ENCODE measurements around the gene FLCN.

Gene FLCN

DNA sequence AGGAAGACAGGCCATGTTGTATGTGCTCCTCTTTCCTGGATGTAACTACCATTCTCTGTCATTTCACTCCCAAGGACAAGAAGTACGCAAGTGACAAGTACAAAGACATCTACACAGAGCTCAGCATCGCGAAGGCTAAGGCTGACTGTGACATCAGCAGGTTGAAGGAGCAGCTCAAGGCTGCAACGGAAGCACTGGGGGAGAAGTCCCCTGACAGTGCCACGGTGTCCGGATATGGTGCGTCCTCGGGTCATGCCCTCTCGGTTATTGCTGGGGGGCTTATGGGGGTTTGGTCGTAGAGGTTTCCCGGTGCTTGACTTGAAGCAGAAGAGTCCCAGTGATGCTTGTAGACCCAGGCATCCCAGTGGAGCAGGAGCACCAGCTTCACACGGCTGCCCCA is 59.8 kb downstream of the FLCN start:
- Histone ChIP-seq H3K27me3 (ENCODE audit: insufficient read depth, insufficient read length) (no peaks in the 10 kb centered on the region), H3K4me3 (ENCODE audit: insufficient read length, low read depth) (no peak overlapping the region), H3K36me3 (ENCODE audit: insufficient read depth, insufficient read length, low read length) (peaks cover 89% of the 10 kb centered on the region), H3K9ac (ENCODE audit: insufficient read length, low read depth) (no peak overlapping the region), H3K9me3 (ENCODE audit: insufficient read depth, low read length) (no peaks in the 10 kb centered on the region), H3K4me1 (ENCODE audit: insufficient read depth, insufficient read length) (peaks cover 8% of the 10 kb centered on the region)
- DNase-seq (ENCODE audit: low read depth, low spot score), result no peak
- TF ChIP-seq ZNF274 (IDR thresholded peaks at IDR 0.05; ENCODE audit: low read depth, low read length), result no peak
- TF ChIP-seq YY1 (IDR thresholded peaks at IDR 0.05; ENCODE audit: insufficient read depth, insufficient read length), result no peak
- no peak for TF ChIP-seq SUZ12 (IDR thresholded peaks at IDR 0.05; ENCODE audit: extremely low read depth, insufficient read depth, insufficient read length)

DNA sequence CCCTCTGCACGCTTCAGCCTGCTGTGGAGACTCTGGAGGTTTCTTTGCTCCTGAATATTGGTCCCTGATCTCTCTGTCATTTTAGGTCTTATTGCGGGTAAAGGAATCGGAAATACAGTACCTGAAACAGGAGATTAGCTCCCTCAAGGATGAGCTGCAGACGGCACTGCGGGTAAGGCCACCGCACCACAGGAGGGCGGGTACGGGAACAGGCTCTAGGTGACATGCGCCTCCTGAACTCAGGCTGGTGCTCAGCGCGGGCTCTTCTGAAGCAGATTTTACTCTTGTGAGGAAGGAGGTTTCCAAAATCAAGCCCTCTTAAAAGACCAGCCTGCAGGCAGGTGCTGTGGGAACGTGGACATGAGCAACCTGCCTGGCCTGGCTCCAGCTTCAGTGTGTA is 60.6 kb downstream of the FLCN start:
- DNase-seq (ENCODE audit: low read depth, low spot score), result no peak
- Histone ChIP-seq H3K4me3 (ENCODE audit: insufficient read length, low read depth) (no peak overlapping the region), H3K27me3 (ENCODE audit: insufficient read depth, insufficient read length) (no peaks in the 10 kb centered on the region), H3K9me3 (ENCODE audit: insufficient read depth, low read length) (no peaks in the 10 kb centered on the region), H3K9ac (ENCODE audit: insufficient read length, low read depth) (no peak overlapping the region), H3K36me3 (ENCODE audit: insufficient read depth, insufficient read length, low read length) (peaks cover 84% of the 10 kb centered on the region), H3K4me1 (ENCODE audit: insufficient read depth, insufficient read length) (peaks cover 8% of the 10 kb centered on the region)
- TF ChIP-seq SUZ12 (IDR thresholded peaks at IDR 0.05; ENCODE audit: extremely low read depth, insufficient read depth, insufficient read length), result no peak
- no peak for TF ChIP-seq ZNF274 (IDR thresholded peaks at IDR 0.05; ENCODE audit: low read depth, low read length)
- TF ChIP-seq YY1 (IDR thresholded peaks at IDR 0.05; ENCODE audit: insufficient read depth, insufficient read length), result no peak

DNA sequence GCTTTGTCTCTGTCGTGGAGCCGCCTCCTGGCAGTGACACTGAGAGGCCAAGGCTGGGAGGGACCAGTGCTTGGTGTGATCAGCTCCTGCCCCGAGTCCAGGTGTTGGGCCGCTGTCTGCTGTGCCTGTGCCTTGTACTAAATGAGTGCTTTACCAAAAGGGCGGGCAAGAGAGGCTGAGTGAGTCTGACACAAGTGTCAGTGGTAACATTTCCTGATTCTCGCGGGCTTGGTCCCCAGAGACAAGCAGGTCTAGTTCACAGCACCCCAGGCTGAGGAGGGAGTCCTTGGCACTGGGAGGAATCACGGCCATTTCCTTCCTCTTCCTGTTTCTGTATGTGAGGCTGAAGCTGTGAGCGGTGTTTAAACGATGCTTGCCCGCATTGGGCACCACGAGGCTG is 61.1 kb downstream of the FLCN start:
- no peak for TF ChIP-seq SUZ12 (IDR thresholded peaks at IDR 0.05; ENCODE audit: extremely low read depth, insufficient read depth, insufficient read length)
- TF ChIP-seq YY1 (IDR thresholded peaks at IDR 0.05; ENCODE audit: insufficient read depth, insufficient read length), result no peak
- no peak for TF ChIP-seq ZNF274 (IDR thresholded peaks at IDR 0.05; ENCODE audit: low read depth, low read length)
- no peak overlapping the region for H3K9ac ChIP-seq (ENCODE audit: insufficient read length, low read depth)
- H3K36me3 ChIP-seq (ENCODE audit: insufficient read depth, insufficient read length, low read length), result peaks cover 83% of the 10 kb centered on the region

DNA sequence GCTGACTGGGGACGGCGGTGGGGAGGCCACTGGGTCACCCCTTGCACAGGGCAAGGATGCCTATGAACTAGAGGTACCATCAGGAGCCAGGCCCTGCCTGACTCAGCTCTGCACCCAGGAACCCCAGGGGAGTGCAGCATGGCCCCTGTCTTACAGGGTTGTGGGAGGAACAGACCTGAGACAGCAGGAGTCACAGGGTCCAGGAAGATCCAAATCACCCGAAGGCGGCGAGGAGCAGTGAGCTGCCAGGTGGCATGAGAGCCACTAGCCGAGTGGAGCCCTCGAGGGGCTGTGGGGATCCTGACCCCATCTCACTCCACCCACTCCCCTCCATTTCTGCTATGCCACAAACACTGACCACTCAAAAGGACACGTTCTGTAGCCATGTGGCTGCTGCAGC is 61.6 kb downstream of the FLCN start:
- Histone ChIP-seq H3K27me3 (ENCODE audit: insufficient read depth, insufficient read length) (no peaks in the 10 kb centered on the region), H3K4me3 (ENCODE audit: insufficient read length, low read depth) (no peak overlapping the region), H3K9ac (ENCODE audit: insufficient read length, low read depth) (no peak overlapping the region), H3K36me3 (ENCODE audit: insufficient read depth, insufficient read length, low read length) (peaks cover 80% of the 10 kb centered on the region), H3K4me1 (ENCODE audit: insufficient read depth, insufficient read length) (peaks cover 10% of the 10 kb centered on the region), H3K9me3 (ENCODE audit: insufficient read depth, low read length) (no peaks in the 10 kb centered on the region)
- DNase-seq (ENCODE audit: low read depth, low spot score), result no peak
- TF ChIP-seq YY1 (IDR thresholded peaks at IDR 0.05; ENCODE audit: insufficient read depth, insufficient read length) (no peak), SUZ12 (IDR thresholded peaks at IDR 0.05; ENCODE audit: extremely low read depth, insufficient read depth, insufficient read length) (no peak), ZNF274 (IDR thresholded peaks at IDR 0.05; ENCODE audit: low read depth, low read length) (no peak)

More for the DNA sequence above, 61.1 kb downstream of the FLCN start:
- peaks cover 10% of the 10 kb centered on the region for H3K4me1 ChIP-seq (ENCODE audit: insufficient read depth, insufficient read length)
- H3K9me3 ChIP-seq (ENCODE audit: insufficient read depth, low read length), result no peaks in the 10 kb centered on the region
- no peak overlapping the region for H3K4me3 ChIP-seq (ENCODE audit: insufficient read length, low read depth)
- H3K27me3 ChIP-seq (ENCODE audit: insufficient read depth, insufficient read length), result no peaks in the 10 kb centered on the region
- no peak for DNase-seq (ENCODE audit: low read depth, low spot score)

DNA sequence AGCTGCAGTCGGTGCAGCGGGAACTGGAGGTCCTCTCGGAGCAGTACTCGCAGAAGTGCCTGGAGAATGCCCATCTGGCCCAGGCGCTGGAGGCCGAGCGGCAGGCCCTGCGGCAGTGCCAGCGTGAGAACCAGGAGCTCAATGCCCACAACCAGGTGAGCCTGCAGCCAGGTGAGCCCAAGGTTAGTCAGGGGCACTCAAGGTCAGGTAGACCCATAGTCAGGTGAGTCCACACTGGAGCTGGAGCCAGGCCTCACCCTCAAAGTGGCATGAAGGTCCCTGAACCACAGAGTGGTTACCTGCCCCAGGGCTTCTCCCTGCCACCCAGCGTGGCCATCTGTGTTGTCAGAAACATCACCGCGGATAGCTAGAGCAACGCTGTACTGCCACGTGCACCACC is 63.0 kb downstream of the FLCN start:
- Histone ChIP-seq H3K36me3 (ENCODE audit: insufficient read depth, insufficient read length, low read length) (peaks cover 76% of the 10 kb centered on the region), H3K4me3 (ENCODE audit: insufficient read length, low read depth) (no peak overlapping the region), H3K9ac (ENCODE audit: insufficient read length, low read depth) (no peak overlapping the region), H3K4me1 (ENCODE audit: insufficient read depth, insufficient read length) (peaks cover 10% of the 10 kb centered on the region), H3K27me3 (ENCODE audit: insufficient read depth, insufficient read length) (no peaks in the 10 kb centered on the region), H3K9me3 (ENCODE audit: insufficient read depth, low read length) (no peaks in the 10 kb centered on the region)
- TF ChIP-seq YY1 (IDR thresholded peaks at IDR 0.05; ENCODE audit: insufficient read depth, insufficient read length) (no peak), SUZ12 (IDR thresholded peaks at IDR 0.05; ENCODE audit: extremely low read depth, insufficient read depth, insufficient read length) (no peak), ZNF274 (IDR thresholded peaks at IDR 0.05; ENCODE audit: low read depth, low read length) (no peak)
- DNase-seq (ENCODE audit: low read depth, low spot score), result no peak

DNA sequence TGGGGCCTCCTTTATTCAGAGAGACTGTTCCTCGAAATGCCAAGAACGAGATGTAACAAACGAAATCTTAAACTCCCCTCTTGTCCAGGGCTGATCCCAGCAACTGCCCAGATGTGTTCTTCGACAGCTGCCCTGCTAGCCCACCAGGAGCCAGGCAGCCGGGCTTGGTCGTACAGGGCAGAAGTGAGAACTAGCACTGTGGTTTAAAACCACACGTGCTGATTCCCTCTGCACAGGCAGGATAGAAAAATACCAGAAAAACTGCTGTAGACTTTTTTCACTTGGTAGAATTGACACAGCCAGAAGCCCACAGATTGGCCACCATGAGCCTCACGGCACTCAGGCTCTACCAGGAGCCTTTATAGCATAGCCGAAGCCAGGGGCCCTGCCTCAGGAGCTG is 64.0 kb downstream of the FLCN start:
- H3K9ac ChIP-seq (ENCODE audit: insufficient read length, low read depth), result no peak overlapping the region
- no peak overlapping the region for H3K4me3 ChIP-seq (ENCODE audit: insufficient read length, low read depth)
- peaks cover 77% of the 10 kb centered on the region for H3K36me3 ChIP-seq (ENCODE audit: insufficient read depth, insufficient read length, low read length)
- no peak for TF ChIP-seq SUZ12 (IDR thresholded peaks at IDR 0.05; ENCODE audit: extremely low read depth, insufficient read depth, insufficient read length)
- TF ChIP-seq ZNF274 (IDR thresholded peaks at IDR 0.05; ENCODE audit: low read depth, low read length), result no peak
- TF ChIP-seq YY1 (IDR thresholded peaks at IDR 0.05; ENCODE audit: insufficient read depth, insufficient read length), result no peak
- DNase-seq (ENCODE audit: low read depth, low spot score), result no peak
- no peaks in the 10 kb centered on the region for H3K27me3 ChIP-seq (ENCODE audit: insufficient read depth, insufficient read length)
- H3K9me3 ChIP-seq (ENCODE audit: insufficient read depth, low read length), result no peaks in the 10 kb centered on the region
- peaks cover 10% of the 10 kb centered on the region for H3K4me1 ChIP-seq (ENCODE audit: insufficient read depth, insufficient read length)

DNA sequence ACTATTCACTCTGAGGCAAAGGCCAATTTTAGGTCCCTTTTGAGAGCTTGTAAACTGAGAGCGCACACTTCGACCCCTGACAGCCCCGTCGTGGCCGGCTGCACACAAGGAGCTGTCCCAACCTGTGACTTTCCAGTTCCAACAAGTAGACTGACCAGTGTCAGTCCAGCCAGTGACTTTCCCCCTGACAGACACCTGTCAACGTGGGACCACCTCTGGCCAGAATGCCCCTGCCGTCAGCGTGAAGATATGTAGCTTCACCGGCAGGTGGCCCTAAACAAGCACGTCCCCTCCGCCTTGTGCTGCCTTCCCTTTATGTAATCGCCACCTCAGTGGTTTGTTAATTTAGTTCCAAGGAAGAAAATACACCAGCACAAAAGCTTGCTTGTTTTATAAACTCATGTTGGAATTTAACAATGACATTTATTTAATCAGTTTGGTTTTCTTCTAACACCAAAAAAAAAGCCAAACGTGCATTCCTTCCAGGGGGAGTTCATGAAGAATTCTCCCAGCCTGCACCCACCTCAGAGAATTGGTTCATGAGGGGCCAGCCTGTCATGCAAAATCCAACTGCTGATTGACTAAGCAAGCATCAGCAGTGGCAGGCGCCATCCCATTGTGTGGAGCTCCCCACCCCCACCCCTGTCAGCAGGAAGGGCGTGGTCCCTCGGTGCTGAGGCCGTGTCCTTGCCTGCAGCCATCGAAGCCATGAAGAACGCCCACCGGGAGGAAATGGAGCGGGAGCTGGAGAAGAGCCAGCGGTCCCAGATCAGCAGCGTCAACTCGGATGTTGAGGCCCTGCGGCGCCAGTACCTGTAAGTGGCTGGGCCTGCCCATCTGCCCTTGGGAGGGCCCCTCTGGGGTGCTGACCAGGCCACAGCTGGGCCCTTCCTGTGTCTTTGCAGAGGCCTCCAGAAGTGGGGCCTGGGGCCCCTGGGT is 64.7 kb downstream of the FLCN start:
- peaks cover 15% of the 10 kb centered on the region for H3K4me1 ChIP-seq (ENCODE audit: insufficient read depth, insufficient read length)
- no peak overlapping the region for H3K4me3 ChIP-seq (ENCODE audit: insufficient read length, low read depth)
- no peak for TF ChIP-seq ZNF274 (IDR thresholded peaks at IDR 0.05; ENCODE audit: low read depth, low read length)
- no peak for TF ChIP-seq SUZ12 (IDR thresholded peaks at IDR 0.05; ENCODE audit: extremely low read depth, insufficient read depth, insufficient read length)
- TF ChIP-seq YY1 (IDR thresholded peaks at IDR 0.05; ENCODE audit: insufficient read depth, insufficient read length), result no peak
- H3K27me3 ChIP-seq (ENCODE audit: insufficient read depth, insufficient read length), result no peaks in the 10 kb centered on the region
- DNase-seq (ENCODE audit: low read depth, low spot score), result peak; percentile 5
- H3K36me3 ChIP-seq (ENCODE audit: insufficient read depth, insufficient read length, low read length), result peaks cover 78% of the 10 kb centered on the region
- no peak overlapping the region for H3K9ac ChIP-seq (ENCODE audit: insufficient read length, low read depth)
- H3K9me3 ChIP-seq (ENCODE audit: insufficient read depth, low read length), result no peaks in the 10 kb centered on the region
